SK-N-MC (cell line): ENCODE results near the gene PLSCR1.

Experiments used
- DNase-seq: peaks from one replicate; pipeline ENCODE4 v3.0.0-alpha.2; 2011; ENCODE audit warnings: low read depth, low spot score
- H3K27ac ChIP-seq: fragments of 200-600 bp; sonication (generic); 2 replicates; pipeline ENCODE4 v1.5.1; 2016; ENCODE audit warnings: mixed run types
- H3K36me3 ChIP-seq: fragments of 200-600 bp; sonication (generic); 2 replicates; pipeline ENCODE4 v1.6.1; 2017; ENCODE audit warnings: antibody characterized with exemption, low read length, mixed read lengths; ENCODE audit not compliant: insufficient read depth
- H3K4me3 ChIP-seq: fragments of 200-600 bp; sonication (generic); 2 replicates; pipeline ENCODE4 v1.5.1; 2016
- H3K9ac ChIP-seq: fragments of 200-600 bp; sonication (generic); 2 replicates; pipeline ENCODE4 v1.8.0; 2017; ENCODE audit warnings: mixed run types, mixed read lengths; ENCODE audit not compliant: insufficient read length
- H3K9me3 ChIP-seq: fragments of 200-600 bp; sonication (generic); 2 replicates; pipeline ENCODE4 v1.6.1; 2017; ENCODE audit warnings: low read depth, mild to moderate bottlenecking, antibody characterized with exemption, low read length, moderate library complexity, mixed read lengths
- EZH2 ChIP-seq: fragments of 200-600 bp; sonication (generic); IDR thresholded peaks from one replicate; pipeline ENCODE4 v1.6.1; 2017; ENCODE audit warnings: antibody characterized with exemption
- FOXP2 ChIP-seq: optimal IDR thresholded peaks from 2 replicates; pipeline ENCODE3; 2011; ENCODE audit warnings: mild to moderate bottlenecking, moderate library complexity; ENCODE audit not compliant: insufficient read depth; ENCODE audit errors: extremely low read length, control extremely low read depth
- POLR2AphosphoS5 ChIP-seq: IDR thresholded peaks from 2 replicates; pipeline ENCODE4 v1.6.1; 2012; ENCODE audit warnings: mild to moderate bottlenecking, low read depth, low read length, borderline replicate concordance

The PLSCR1 gene, protein sequence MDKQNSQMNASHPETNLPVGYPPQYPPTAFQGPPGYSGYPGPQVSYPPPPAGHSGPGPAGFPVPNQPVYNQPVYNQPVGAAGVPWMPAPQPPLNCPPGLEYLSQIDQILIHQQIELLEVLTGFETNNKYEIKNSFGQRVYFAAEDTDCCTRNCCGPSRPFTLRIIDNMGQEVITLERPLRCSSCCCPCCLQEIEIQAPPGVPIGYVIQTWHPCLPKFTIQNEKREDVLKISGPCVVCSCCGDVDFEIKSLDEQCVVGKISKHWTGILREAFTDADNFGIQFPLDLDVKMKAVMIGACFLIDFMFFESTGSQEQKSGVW

DNA sequence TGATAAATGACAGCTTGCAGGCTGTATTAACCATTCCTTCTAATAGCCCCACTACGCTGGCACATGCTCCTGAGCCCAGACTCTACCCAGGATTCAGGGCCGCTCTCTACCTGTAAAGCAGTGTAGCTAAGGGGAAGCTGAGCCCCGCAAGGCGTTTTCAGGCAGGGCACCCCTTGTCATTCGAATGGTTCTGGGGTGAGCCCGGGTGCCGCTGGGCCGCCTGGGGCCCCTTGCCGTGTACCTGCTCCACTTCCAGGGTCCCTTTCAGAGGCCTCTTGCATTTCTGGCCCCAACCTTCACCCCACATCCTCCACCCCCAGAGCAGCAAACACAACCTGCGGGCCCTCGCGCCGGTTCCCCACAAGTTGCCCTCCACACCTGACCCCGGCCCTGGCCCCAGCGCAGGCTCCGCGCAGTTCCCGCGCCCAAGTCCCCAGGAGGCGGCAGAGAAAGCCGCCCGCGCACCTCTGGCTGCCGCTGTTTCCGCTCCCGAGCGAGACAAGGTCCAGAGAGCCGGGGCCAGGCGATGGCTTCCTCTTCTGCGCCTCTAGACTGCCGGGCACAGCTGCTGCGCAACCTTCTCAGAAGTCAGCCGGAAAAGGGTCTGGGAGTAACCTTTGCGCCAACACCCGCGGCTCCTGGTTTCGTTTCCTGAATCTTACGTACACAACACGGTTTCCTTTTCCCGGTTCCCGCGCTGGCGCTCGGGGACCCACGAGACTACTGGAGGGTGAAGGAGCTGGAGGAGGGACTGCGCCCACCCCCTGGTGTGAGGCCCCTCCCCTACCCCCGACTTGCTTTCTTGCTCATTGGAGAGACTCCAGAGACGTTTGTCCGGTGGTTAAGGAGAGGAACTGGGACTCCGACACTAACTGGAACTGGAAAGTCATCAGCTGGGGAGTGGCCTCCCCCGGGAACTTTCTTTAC lies at the start of gene PLSCR1:
PLSCR1 (minus strand) TSS at position 606 of the 927 bp plus-strand sequence. CDS start 8,055 bp downstream, outside the sequence.
- DNase-seq, result peak; percentile 77
- peak within 1 kb of the TSS; percentile 27; the same call in 1 of the 2 replicates for H3K27ac ChIP-seq

GRCh38 chr3:146593776-146594175 lies 49.4 kb upstream of the PLSCR1 start:
- DNase-seq, result no peak
- Histone ChIP-seq H3K27ac (no peak overlapping the region), H3K9me3 (no peaks in the 10 kb centered on the region), H3K36me3 (no peaks in the 10 kb centered on the region), H3K9ac (no peak overlapping the region), H3K4me3 (no peak overlapping the region)
- no peak for TF ChIP-seq POLR2AphosphoS5
- no peak for TF ChIP-seq EZH2
- TF ChIP-seq FOXP2, result no peak

More for the DNA sequence above, at the start of gene PLSCR1:
- H3K36me3 ChIP-seq, result peaks cover 12% of the 10 kb centered on the region
- H3K4me3 ChIP-seq, result peak within 1 kb of the TSS; percentile 83
- H3K9ac ChIP-seq, result peak within 1 kb of the TSS; percentile 90
- TF ChIP-seq FOXP2, result no peak
- TF ChIP-seq POLR2AphosphoS5, result peak; percentile 84
- H3K9me3 ChIP-seq, result no peaks in the 10 kb centered on the region

GRCh38 chr3:146590521-146590920 lies 46.1 kb upstream of the PLSCR1 start:
- no peak overlapping the region for H3K4me3 ChIP-seq
- no peaks in the 10 kb centered on the region for H3K36me3 ChIP-seq
- H3K27ac ChIP-seq, result no peak overlapping the region
- TF ChIP-seq EZH2 (no peak), FOXP2 (no peak), POLR2AphosphoS5 (no peak)
- no peaks in the 10 kb centered on the region for H3K9me3 ChIP-seq
- H3K9ac ChIP-seq, result no peak overlapping the region
- peak; percentile 12 for DNase-seq

DNA sequence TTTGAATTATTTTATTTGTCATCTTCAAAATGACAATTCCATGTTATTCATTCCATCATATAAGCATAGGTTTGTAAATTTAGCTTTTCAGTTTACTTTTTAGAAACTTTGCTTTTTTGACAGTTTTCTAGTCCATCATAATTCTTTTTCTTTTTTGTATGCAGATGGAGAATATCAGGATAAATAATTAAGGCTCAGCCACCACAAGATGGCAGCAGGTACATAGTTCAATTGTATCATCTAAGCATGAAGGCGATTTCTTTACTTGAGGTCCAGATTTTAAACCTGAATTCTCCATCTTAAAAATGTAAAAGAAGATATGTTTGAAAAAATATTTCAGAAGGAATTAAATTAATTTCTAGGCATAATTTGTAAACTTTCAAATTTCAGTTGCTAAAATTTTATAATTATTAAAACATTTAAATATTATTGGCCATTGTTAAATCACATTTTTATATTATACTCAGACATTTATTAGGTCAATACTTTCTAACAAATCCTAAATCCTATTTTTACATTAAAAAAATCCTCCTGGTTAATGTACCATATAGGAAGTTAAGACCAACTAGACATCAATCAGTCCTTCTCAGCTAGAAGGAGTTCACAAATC lies 45.6 kb upstream of the PLSCR1 start:
- Histone ChIP-seq H3K9ac (no peak overlapping the region), H3K4me3 (no peak overlapping the region), H3K36me3 (no peaks in the 10 kb centered on the region), H3K27ac (no peak overlapping the region), H3K9me3 (no peaks in the 10 kb centered on the region)
- no peak for TF ChIP-seq FOXP2
- no peak for TF ChIP-seq EZH2
- no peak for TF ChIP-seq POLR2AphosphoS5
- peak; percentile 59 for DNase-seq

DNA sequence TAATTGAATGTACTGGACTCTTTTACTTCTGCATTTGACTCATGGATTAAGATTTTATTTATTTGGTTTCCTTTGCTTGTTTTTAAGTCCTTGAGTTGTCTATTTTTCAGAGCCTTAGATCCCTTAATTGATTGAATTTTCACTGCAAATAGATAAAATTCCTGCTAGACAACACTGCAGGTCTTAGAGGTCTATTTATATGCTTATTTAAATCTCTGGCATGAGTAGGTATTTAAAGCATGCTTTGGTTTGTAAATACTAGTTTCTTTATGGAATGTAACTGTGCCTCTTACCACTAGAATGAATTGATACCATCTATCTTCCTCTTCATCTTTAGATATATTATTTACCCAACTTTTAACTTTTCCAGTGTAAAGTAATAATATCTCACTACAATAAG lies 40.7 kb upstream of the PLSCR1 start:
- no peak for TF ChIP-seq FOXP2
- no peak for TF ChIP-seq EZH2
- no peak for TF ChIP-seq POLR2AphosphoS5
- H3K4me3 ChIP-seq, result no peak overlapping the region
- no peak overlapping the region for H3K27ac ChIP-seq
- H3K9ac ChIP-seq, result no peak overlapping the region
- H3K36me3 ChIP-seq, result no peaks in the 10 kb centered on the region
- H3K9me3 ChIP-seq, result no peaks in the 10 kb centered on the region; the same call in 1 of the 2 replicates
- no peak for DNase-seq

GRCh38 chr3:146581951-146582467 lies 37.6 kb upstream of the PLSCR1 start:
- no peak overlapping the region for H3K4me3 ChIP-seq
- TF ChIP-seq POLR2AphosphoS5 (no peak), FOXP2 (no peak), EZH2 (no peak)
- no peaks in the 10 kb centered on the region; the same call in 1 of the 2 replicates for H3K9me3 ChIP-seq
- no peak for DNase-seq
- no peak overlapping the region for H3K27ac ChIP-seq
- H3K36me3 ChIP-seq, result no peaks in the 10 kb centered on the region
- no peak overlapping the region for H3K9ac ChIP-seq

- no peak overlapping the region for H3K4me3 ChIP-seq
- TF ChIP-seq FOXP2, result no peak
- no peak for TF ChIP-seq EZH2
- no peak for TF ChIP-seq POLR2AphosphoS5
- no peaks in the 10 kb centered on the region for H3K36me3 ChIP-seq
- H3K27ac ChIP-seq, result no peak overlapping the region
- no peak for DNase-seq
- H3K9ac ChIP-seq, result no peak overlapping the region
- no peaks in the 10 kb centered on the region; the same call in 1 of the 2 replicates for H3K9me3 ChIP-seq
These were observed 36.7 kb upstream of the PLSCR1 start for GRCh38 chr3:146581080-146581601.
